Activated T-helper 17 cell treated with anti-CD3 and anti-CD28 coated beads, Interleukin-2, amount 50 U/mL, for 72 hours (primary cell): ENCODE measurements around the gene INPP5K. TPM values are rescaled to one million over a fixed set of nuclear protein-coding genes. Genes with fewer than 3 reads are reported as not detected.
"Not testable (repeated sequence)": the region's sequence is repeated elsewhere in the genome, so short reads cannot be mapped to it uniquely, and the experiment has no call there.

Experiments used
- ATAC-seq: fragments of 150-1000 bp; cut with Tn5 transposase; replicated peaks from 2 replicates; pipeline ENCODE4 v1.10.0; 2021; ENCODE audit warnings: mild to moderate bottlenecking, moderate library complexity
- H3K27ac Mint-ChIP-seq: one replicate; pipeline ENCODE4 v1.8.0; 2022; ENCODE audit warnings: mixed read lengths
- H3K27me3 Mint-ChIP-seq: one replicate; pipeline ENCODE4 v1.8.0; 2022; ENCODE audit warnings: mixed read lengths
- H3K36me3 Mint-ChIP-seq: one replicate; pipeline ENCODE4 v1.8.0; 2022; ENCODE audit warnings: low read depth, mild to moderate bottlenecking, mixed read lengths
- H3K4me1 Mint-ChIP-seq: one replicate; pipeline ENCODE4 v1.8.0; 2022; ENCODE audit warnings: mixed read lengths
- H3K4me3 Mint-ChIP-seq: one replicate; pipeline ENCODE4 v1.8.0; 2022; ENCODE audit warnings: mild to moderate bottlenecking, mixed read lengths
- H3K9me3 Mint-ChIP-seq: one replicate; pipeline ENCODE4 v1.8.0; 2022; ENCODE audit warnings: mixed read lengths
- total RNA-seq, 2 donors: library from RNA; stranded (reverse); gene quantifications; one replicate each; pipeline ENCODE4 v1.2.3, GENCODE V29; 2022

The INPP5K gene
- total RNA-seq, 2 donors from 2014 or later = 29.9 to 30.4 TPM

DNA sequence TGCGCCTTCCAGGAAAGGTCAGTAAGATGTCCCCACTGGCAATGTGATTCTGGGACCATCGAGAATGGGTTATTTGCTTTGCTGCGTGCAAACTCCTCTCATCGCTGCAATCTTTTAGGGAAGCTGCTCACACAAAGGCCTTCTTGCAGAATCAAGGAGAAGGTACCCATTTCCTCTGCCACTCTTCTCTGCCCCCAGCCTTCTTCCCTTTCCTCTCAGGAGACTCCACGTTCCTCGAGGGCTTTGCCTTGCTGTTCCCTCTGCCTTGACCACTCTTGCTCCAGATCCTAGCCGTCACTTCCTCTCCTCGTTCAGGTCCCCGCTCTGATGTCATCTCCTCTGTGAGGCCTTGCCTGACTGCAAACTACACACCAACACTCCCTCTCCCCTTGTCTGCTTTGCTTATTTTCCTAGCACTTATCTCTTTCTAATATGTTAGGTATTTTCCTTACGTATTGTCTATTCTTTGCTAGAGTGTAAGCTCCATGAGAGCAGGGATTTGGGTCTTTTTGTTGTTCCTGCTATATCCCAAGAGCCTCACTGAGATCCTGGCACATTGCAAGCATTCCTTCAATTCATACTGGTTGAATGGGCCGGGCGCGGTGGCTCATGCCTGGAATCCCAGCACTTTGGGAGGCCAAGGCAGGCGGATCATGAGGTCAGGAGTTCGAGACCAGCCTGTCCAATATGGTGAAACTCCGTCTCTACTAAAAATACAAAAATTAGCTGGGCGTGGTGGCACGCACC is 55.0 kb downstream of the INPP5K start:
- H3K27me3 Mint-ChIP-seq = no peaks in the 10 kb centered on the region
- peaks cover 20% of the 10 kb centered on the region for H3K4me1 Mint-ChIP-seq
- peaks cover 9% of the 10 kb centered on the region for H3K36me3 Mint-ChIP-seq
- H3K9me3 Mint-ChIP-seq = no peaks in the 10 kb centered on the region
- no peak overlapping the region for H3K27ac Mint-ChIP-seq
- no peak overlapping the region for H3K4me3 Mint-ChIP-seq
- no peak for ATAC-seq

DNA sequence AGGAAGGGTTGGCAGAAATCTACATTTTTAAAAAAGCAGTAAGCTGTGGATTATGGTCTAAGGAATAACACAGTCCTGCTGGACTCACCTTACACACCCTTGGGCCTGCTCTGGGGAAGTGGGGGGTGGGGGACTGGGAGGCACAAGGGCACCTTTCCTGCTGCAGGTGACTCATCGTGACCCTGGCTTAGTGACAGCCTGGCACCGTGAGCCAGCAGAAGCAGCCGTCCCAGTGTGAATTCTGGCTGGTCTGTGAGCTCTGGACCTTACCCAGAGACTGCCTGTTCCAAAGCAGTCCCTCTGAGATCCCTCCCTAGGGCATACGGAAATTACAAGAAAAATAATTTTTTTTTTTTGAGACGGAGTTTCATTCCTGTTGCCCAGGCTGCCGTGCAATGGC is 56.2 kb downstream of the INPP5K start:
- H3K9me3 Mint-ChIP-seq = no peaks in the 10 kb centered on the region
- peaks cover 20% of the 10 kb centered on the region for H3K4me1 Mint-ChIP-seq
- ATAC-seq = no peak
- no peaks in the 10 kb centered on the region for H3K27me3 Mint-ChIP-seq
- H3K36me3 Mint-ChIP-seq = peaks cover 7% of the 10 kb centered on the region
- H3K4me3 Mint-ChIP-seq = no peak overlapping the region
- no peak overlapping the region for H3K27ac Mint-ChIP-seq

DNA sequence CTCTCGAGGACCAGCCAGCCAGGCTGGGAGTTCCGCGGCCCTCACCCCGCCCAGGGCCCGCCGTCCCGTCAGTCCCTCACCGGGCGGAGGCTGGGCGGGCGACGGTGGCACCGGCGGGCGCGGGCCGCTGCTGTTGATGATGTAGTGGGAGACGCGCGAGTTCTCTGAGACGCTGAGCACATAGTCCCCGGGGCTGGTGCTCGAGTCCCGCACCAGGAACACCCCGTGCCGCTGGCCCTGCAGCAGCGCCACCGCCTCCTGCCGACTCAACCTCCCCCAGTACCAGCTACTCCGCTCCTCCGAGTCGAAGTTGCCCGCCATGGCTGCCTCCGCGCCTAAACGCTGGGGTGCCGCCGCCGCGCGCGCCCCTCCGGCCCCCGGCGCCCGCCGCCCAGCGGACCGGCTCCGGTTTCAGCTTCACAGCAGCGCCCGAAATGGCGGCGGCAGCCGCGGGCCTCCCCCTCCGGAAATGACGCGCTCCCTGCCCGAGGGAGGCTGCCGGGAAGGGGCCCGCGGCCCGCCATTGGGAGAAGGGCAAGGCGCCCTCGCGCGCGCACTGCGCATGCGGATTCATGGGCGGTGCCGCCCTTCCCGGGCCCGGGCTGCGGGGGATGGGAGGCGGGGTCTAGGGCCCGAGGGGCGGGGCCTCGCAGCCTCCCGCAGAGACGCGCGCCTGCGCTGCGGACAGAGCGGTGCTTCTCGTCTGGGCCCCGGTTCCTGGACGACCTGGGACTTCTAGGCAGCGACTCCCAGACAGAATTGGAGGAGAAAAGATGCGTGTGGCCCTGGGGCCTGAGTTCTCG is 60.4 kb downstream of the INPP5K start, which contains the start of gene CRK:
Gene CRK (minus strand): TSS at position 436 of the 803 bp plus-strand sequence. CDS start 115 bp downstream, at position 321.
- ATAC-seq = peak; percentile 94
- Mint-ChIP-seq H3K4me1 (peaks cover 24% of the 10 kb centered on the region), H3K36me3 (peaks cover 39% of the 10 kb centered on the region), H3K27ac (peak within 1 kb of the TSS; percentile 88), H3K27me3 (no peaks in the 10 kb centered on the region), H3K9me3 (no peaks in the 10 kb centered on the region), H3K4me3 (peak within 1 kb of the TSS; percentile 92)

GRCh38 chr17:1455291-1455796 is 61.1 kb downstream of the INPP5K start:
- ATAC-seq = peak; percentile 16
- Mint-ChIP-seq H3K36me3 (peaks cover 45% of the 10 kb centered on the region), H3K27me3 (no peaks in the 10 kb centered on the region), H3K27ac (peak overlapping the region; percentile 88), H3K4me3 (peak overlapping the region; percentile 92), H3K9me3 (no peaks in the 10 kb centered on the region), H3K4me1 (peaks cover 24% of the 10 kb centered on the region)

- no peaks in the 10 kb centered on the region for H3K9me3 Mint-ChIP-seq
- peak overlapping the region; percentile 92 for H3K4me3 Mint-ChIP-seq
- peaks cover 21% of the 10 kb centered on the region for H3K4me1 Mint-ChIP-seq
- peaks cover 53% of the 10 kb centered on the region for H3K36me3 Mint-ChIP-seq
- no peaks in the 10 kb centered on the region for H3K27me3 Mint-ChIP-seq
- ATAC-seq = no peak
- H3K27ac Mint-ChIP-seq = peak overlapping the region; percentile 88
These were observed 61.9 kb downstream of the INPP5K start for GRCh38 chr17:1454541-1454940.

DNA sequence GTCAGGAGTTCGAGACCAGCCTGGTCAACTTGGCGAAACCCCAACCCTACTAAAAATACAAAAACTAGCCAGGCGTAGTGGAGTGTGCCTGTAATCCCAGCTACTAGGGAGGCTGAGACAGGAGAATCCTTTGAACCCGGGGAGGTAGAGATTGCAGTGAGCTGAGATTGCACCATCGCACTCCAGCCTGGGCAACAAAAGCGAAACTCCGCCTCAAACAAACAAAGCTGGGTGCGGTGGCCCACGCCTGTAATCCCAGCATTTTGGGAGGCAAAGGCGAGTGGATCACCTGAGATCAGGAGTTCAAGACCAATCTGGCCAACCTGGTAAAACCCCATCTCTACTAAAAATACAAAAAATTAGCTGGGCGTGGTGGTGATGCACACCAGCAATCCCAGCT is 62.7 kb downstream of the INPP5K start:
- Mint-ChIP-seq H3K27ac (peak overlapping the region; percentile 65), H3K4me1 (peaks cover 30% of the 10 kb centered on the region), H3K36me3 (peaks cover 60% of the 10 kb centered on the region), H3K4me3 (peak overlapping the region; percentile 92)
- not testable (repeated sequence) for H3K9me3 Mint-ChIP-seq, H3K27me3 Mint-ChIP-seq, ATAC-seq

DNA sequence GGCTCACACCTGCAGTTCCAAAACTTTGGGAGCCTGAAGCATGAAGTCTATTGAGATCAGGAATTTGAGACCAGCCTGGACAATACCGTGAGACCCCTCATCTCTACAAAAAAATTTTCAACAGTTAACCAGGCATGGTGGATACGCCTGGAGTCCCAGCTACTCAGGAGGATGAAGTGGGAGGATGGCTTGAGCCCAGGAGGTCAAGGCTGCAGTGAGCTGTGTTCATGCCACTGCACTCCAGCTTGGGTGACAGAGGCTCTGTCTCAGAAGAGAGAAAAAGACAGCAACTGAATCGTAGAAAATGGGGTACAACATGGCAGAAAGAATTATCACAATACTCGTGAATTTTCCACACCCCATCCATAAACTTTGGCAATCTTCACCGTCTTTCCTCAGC is 63.6 kb downstream of the INPP5K start:
- peaks cover 60% of the 10 kb centered on the region for H3K36me3 Mint-ChIP-seq
- no peaks in the 10 kb centered on the region for H3K27me3 Mint-ChIP-seq
- peaks cover 30% of the 10 kb centered on the region for H3K4me1 Mint-ChIP-seq
- H3K4me3 Mint-ChIP-seq = peak overlapping the region; percentile 92
- ATAC-seq = no peak
- H3K9me3 Mint-ChIP-seq = no peaks in the 10 kb centered on the region
- H3K27ac Mint-ChIP-seq = peak overlapping the region; percentile 65

GRCh38 chr17:1450261-1450660 is 66.2 kb downstream of the INPP5K start:
- Mint-ChIP-seq H3K36me3 (peaks cover 69% of the 10 kb centered on the region), H3K4me1 (peaks cover 25% of the 10 kb centered on the region)
- not testable (repeated sequence) for H3K27ac Mint-ChIP-seq, H3K4me3 Mint-ChIP-seq, ATAC-seq, H3K27me3 Mint-ChIP-seq, H3K9me3 Mint-ChIP-seq

GRCh38 chr17:1449412-1449967 is 66.9 kb downstream of the INPP5K start:
- H3K9me3 Mint-ChIP-seq = no peaks in the 10 kb centered on the region
- no peaks in the 10 kb centered on the region for H3K27me3 Mint-ChIP-seq
- peaks cover 67% of the 10 kb centered on the region for H3K36me3 Mint-ChIP-seq
- H3K27ac Mint-ChIP-seq = no peak overlapping the region
- H3K4me1 Mint-ChIP-seq = peaks cover 18% of the 10 kb centered on the region
- no peak for ATAC-seq
- no peak overlapping the region for H3K4me3 Mint-ChIP-seq

DNA sequence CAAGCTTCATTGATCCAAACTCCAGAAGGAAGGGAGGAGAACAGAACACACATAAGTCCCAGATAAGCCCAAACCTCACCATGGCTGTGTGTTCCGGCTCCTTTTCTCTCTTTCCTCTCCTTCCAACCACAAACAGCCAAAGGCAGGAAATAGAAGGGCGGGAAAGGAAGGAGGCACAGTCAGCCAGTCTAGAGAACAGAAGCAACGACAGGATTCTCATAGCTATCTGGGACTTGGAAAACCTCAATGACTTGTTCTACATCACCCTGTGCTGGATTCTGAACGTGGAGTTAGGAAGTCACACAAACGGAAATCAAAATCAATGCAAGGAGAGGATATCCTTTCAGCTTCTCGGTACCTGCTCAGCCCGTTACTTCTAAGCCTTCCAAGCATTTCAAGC is 69.4 kb downstream of the INPP5K start:
- ATAC-seq = no peak
- peak overlapping the region; percentile 72 for H3K27ac Mint-ChIP-seq
- no peaks in the 10 kb centered on the region for H3K9me3 Mint-ChIP-seq
- peaks cover 10% of the 10 kb centered on the region for H3K4me1 Mint-ChIP-seq
- H3K4me3 Mint-ChIP-seq = peak overlapping the region; percentile 36
- H3K36me3 Mint-ChIP-seq = peaks cover 49% of the 10 kb centered on the region
- H3K27me3 Mint-ChIP-seq = no peaks in the 10 kb centered on the region

DNA sequence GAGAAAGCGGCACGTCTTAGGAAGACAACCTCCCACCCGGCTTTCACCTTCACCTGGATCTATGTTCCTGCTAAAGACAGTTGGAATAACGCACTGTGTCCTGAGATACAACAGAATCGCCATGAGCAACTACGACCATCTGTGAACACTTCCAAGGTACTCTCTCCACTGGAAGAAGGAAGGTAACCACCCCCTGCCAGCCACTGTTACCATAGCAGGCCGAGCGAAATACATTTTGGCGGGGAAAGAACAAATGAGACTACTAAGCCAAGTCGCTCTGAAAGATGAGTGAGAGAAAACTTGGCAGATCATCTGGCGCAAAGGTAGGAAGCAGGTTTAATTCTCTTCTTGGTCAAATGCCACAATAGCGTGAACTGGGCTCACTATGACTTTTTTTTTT is 70.2 kb downstream of the INPP5K start:
- no peak overlapping the region for H3K4me3 Mint-ChIP-seq
- H3K4me1 Mint-ChIP-seq = peaks cover 10% of the 10 kb centered on the region
- ATAC-seq = no peak
- H3K9me3 Mint-ChIP-seq = no peaks in the 10 kb centered on the region
- peak overlapping the region; percentile 28 for H3K27ac Mint-ChIP-seq
- peaks cover 41% of the 10 kb centered on the region for H3K36me3 Mint-ChIP-seq
- no peaks in the 10 kb centered on the region for H3K27me3 Mint-ChIP-seq

DNA sequence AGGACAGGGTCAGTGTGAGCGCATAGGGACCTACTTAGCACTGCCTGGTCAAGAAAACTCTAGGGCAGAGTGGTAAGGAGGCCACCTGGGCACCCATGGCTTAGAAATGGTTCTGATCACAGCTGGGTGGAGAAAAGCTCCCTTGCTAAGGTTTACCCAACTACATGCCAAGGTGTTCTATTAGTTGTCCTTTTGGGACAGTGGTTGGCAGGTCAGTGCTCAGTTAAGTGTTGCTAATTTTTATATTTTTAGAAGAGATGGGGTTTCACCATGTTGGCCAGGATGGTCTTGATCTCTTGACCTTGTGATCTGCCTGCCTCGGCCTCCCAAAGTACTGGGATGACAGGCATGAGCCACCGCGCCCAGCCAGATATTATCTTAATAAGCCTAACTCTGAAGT is 70.7 kb downstream of the INPP5K start:
- Mint-ChIP-seq H3K36me3 (peaks cover 38% of the 10 kb centered on the region), H3K27ac (peak overlapping the region; percentile 28)
- H3K27me3 Mint-ChIP-seq, H3K4me3 Mint-ChIP-seq, ATAC-seq, H3K9me3 Mint-ChIP-seq, H3K4me1 Mint-ChIP-seq: not testable (repeated sequence)
